ENCODE results near the gene DHX16.

DHX16 gene

GRCh38 chr6:30717129-30717844 is 44.5 kb upstream of the DHX16 start, which contains the start of gene MDC1:
Gene MDC1 (minus strand): TSS chr6:30717281. CDS start chr6:30715175, 2,106 bp downstream.
- TF ChIP-seq CTCF (IDR thresholded peaks at IDR 0.05; ENCODE audit: control insufficient read depth, insufficient read depth, low read depth, low read length, missing control alignments) = peak; percentile 31
- peak; percentile 100 for DNase-seq (ENCODE audit: low read depth)
- H3K4me3 ChIP-seq (ENCODE audit: control insufficient read depth, low read depth, low read length) = peak within 1 kb of the TSS; percentile 79

- peak overlapping the region; percentile 79 for H3K4me3 ChIP-seq (ENCODE audit: control insufficient read depth, low read depth, low read length)
- no peak for TF ChIP-seq CTCF (IDR thresholded peaks at IDR 0.05; ENCODE audit: control insufficient read depth, insufficient read depth, low read depth, low read length, missing control alignments)
- no peak for DNase-seq (ENCODE audit: low read depth)
These were observed 44.0 kb upstream of the DHX16 start for GRCh38 chr6:30716879-30717128.

- H3K4me3 ChIP-seq (ENCODE audit: control insufficient read depth, low read depth, low read length) = no peak overlapping the region
- DNase-seq (ENCODE audit: low read depth) = no peak
- no peak for TF ChIP-seq CTCF (IDR thresholded peaks at IDR 0.05; ENCODE audit: control insufficient read depth, insufficient read depth, low read depth, low read length, missing control alignments)
These were observed 41.5 kb upstream of the DHX16 start for GRCh38 chr6:30714263-30714662.

GRCh38 chr6:30712441-30712945 is 39.7 kb upstream of the DHX16 start:
- H3K4me3 ChIP-seq (ENCODE audit: control insufficient read depth, low read depth, low read length) = no peak overlapping the region
- no peak for TF ChIP-seq CTCF (IDR thresholded peaks at IDR 0.05; ENCODE audit: control insufficient read depth, insufficient read depth, low read depth, low read length, missing control alignments)
- no peak for DNase-seq (ENCODE audit: low read depth)

- no peak for TF ChIP-seq CTCF (IDR thresholded peaks at IDR 0.05; ENCODE audit: control insufficient read depth, insufficient read depth, low read depth, low read length, missing control alignments)
- H3K4me3 ChIP-seq (ENCODE audit: control insufficient read depth, low read depth, low read length) = no peak overlapping the region
- DNase-seq (ENCODE audit: low read depth) = no peak
These were observed 39.1 kb upstream of the DHX16 start for GRCh38 chr6:30711758-30712380.

- no peak for DNase-seq (ENCODE audit: low read depth)
- no peak for TF ChIP-seq CTCF (IDR thresholded peaks at IDR 0.05; ENCODE audit: control insufficient read depth, insufficient read depth, low read depth, low read length, missing control alignments)
- no peak overlapping the region for H3K4me3 ChIP-seq (ENCODE audit: control insufficient read depth, low read depth, low read length)
These were observed 36.5 kb upstream of the DHX16 start for GRCh38 chr6:30709101-30709868.

Measured in AG09309 (cell line).